ENCODE measurements around the gene LCK. TPM values are rescaled to one million over a fixed set of nuclear protein-coding genes. Genes with fewer than 3 reads are reported as not detected.
"Not testable (repeated sequence)": the region's sequence is repeated elsewhere in the genome, so short reads cannot be mapped to it uniquely, and the experiment has no call there.

The LCK gene
- total RNA-seq, 1 experiment from 2014 or later: not detected

DNA sequence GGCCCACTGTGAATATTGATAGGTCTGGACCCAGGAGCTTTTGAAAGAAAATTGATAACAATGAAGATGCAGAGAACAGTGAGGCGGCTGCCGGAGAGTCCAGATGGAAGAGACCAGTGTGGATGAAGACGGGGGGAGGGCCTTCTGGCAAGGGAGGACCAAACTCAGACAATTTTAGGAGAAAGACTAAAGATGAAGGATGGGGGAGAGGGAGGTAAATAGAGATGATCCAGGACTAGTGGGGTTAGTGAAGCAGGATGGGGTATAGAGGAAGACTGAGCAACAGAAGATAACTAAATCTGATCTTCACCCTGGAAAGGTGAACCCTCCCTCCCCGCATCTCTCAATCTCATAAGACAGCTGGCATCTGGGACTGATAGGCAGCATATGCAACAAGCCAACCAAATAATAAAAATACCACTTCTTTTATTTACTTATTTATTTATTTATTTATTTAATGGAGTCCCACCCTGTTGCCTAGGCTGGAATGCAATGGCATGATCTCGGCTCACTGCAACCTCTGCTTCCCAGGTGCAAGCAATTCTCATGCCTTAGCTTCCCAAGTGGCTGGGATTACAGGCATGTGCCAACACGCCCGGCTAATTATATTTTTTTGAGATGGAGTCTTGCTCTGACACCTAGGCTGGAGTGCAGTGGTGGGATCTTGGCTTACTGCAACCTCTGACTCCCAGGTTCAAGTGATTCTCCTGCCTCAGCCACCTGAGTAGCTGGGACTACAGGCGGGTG is 18.3 kb upstream of the LCK start:
- in situ Hi-C loops (cut with HindIII; ENCODE audit: low pct_unique_long_range_greater_than_20kb, low sequenced_read_pairs): no loop called here
- no peak for DNase-seq (ENCODE audit: low read depth, low spot score)

DNA sequence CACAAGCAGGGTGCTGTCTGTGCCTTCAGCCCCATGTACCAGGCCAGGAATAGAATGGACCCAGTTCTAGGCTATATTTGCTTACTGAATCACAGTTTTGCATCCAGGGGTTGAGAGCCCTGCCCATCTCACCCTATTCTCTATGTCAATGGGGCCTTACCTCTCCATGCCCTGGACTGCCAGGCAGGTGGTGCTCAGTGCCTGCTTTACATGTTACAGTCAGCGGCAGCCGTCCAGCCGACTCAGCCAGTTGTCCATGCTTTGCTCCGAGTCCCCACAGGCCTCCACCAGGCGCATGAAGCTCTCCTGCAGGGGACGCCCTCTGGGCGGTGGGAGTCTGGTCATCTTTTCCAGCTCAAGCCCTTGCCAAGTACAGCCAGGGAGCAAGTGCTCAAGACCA is 16.3 kb upstream of the LCK start:
- DNase-seq (ENCODE audit: low read depth, low spot score): no peak
- in situ Hi-C loops (cut with HindIII; ENCODE audit: low pct_unique_long_range_greater_than_20kb, low sequenced_read_pairs): no loop called here

DNA sequence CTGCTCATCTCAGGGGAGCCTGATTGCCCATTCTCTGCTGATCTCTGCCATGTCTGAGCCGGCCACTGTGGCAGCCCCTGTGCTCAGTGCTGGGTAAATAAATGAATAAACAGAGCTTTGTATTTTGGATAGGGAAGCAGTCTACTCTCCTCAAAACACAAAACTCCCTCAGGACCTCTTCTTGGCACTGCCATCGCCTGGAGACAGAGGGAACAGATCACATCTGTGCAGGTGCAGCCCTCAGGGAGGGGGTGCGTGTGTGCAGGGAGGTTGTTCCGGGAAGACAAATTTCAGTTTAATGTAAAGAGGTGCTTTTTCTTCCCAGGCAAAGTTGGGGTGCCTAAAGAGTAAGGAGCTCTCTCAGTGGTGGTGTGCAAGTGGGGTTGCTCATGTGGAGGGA is 11.7 kb upstream of the LCK start:
- DNase-seq (ENCODE audit: low read depth, low spot score): peak; percentile 62
- in situ Hi-C loops (cut with HindIII; ENCODE audit: low pct_unique_long_range_greater_than_20kb, low sequenced_read_pairs): no loop called here

DNA sequence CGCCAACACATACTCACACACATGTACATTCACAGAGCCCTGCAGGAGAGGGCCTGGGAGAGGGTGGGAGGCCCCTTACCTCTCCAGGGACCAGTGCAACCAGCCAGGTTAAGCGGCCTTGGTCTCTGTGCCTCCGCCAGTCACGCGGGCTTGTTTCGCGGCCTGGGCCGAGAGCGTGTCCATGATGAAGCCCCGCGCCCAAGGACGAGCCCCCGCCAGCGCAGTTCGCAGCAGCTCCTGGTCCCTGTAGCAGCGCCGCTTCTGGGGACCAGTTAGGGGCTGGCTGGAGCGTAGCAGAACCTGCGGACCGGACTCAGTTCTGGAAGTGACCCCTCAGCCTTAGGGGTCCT is 11.3 kb upstream of the LCK start:
- in situ Hi-C loops (cut with HindIII; ENCODE audit: low pct_unique_long_range_greater_than_20kb, low sequenced_read_pairs): no loop called here
- no peak for DNase-seq (ENCODE audit: low read depth, low spot score)

DNA sequence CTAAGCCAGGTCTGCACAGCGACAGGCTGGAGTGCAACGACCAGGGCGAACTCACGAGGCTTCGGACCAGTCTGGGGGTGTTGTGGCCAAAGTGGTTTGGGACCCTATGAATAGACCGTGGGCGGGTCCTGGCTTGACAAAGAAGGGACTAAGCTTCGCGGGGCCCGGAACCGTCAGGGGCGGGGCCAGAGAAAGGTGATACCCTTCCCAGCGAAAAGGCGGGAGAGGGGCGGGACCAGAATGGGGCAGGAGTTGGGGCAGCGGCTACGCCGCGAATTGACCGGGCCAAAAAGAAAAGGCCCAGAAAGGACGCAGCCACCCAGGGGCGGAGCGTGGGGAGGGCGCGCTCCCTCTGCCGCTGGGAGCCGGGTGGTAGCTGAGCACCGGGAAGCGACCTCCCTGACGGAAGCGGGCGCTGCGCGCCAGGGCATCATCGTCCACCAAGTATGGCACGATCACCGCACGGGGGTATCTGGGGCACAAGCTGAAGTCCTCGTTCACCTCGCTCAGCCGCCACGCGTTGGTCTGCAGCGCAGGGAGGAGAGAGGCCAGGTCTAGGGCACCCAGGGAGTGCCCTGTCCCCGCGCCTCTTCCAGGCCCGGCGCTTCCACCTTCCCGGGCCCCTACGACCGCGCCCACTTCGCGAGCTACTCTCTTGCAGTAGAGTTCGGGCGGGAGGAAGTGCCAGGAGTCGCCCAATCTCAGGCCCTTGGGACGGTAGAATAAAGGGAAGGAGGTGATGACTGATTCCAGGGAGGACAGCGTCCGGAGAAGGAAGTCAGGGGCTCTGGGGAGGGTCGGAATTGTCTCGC is 10.7 kb upstream of the LCK start:
- DNase-seq (ENCODE audit: low read depth, low spot score): peak; percentile 77
- in situ Hi-C loops (cut with HindIII; ENCODE audit: low pct_unique_long_range_greater_than_20kb, low sequenced_read_pairs): no loop called here

DNA sequence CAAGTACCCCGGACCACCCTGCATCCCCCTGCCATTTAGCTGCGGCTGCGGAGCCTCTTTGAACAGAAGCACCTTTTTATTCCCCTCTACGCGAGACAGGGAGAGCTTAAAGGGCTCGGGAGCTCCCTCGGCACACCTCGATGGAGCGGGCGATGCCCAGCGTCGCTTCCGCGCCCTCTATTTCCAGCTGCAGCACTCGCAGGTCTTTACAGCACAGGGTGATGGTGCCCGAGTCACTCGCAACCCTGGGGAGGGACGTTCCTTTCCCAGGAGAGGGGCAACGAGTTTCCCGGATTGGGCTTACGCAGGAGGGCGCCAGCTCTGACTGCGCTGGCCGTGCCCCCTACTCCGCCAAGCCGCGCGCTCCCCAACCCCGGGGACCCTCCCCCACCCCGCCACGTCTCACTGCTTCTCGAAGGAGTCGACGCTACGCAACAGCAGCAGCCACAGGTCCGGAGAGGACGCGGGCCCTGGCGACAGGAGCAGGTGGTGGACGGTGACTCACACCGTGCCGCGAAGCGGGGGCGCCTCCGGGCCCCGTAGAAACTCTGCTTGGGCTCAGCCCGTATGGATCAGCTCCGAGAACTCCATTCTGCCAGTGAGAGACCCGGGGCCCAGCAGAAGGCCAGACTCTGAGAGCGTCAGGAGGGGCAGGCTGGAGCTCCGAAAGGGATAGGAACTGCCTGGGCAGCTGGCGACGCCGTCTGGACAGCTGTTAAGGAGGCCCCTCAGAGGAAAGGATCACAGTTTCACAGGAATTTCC is 9.9 kb upstream of the LCK start:
- in situ Hi-C loops (cut with HindIII; ENCODE audit: low pct_unique_long_range_greater_than_20kb, low sequenced_read_pairs): no loop called here
- no peak for DNase-seq (ENCODE audit: low read depth, low spot score)

DNA sequence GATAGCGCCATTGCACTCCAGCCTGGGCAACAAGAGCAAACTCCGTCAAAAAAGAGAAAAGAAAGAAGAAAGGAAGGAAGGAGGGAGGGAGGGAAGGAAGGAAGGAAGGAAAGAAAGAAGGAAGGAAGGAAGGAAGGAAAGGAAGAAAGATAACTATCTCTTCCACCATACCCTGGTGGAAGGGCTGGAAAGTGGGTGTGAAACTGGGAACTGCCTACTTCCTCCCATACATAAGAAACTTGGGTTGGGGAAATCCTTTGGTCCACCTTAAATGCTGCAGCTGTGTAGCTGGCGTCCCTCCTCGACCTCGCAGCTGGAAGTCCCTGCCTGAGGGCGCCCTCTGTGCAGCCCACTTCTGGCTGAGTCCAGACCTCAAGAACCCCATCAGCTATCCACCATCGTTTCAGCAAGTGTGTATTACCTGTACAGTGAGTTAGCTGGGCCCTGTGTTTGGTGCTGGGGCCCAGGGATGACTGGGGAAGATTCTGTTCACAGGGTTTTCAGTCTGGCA is 8.7 kb upstream of the LCK start:
- DNase-seq (ENCODE audit: low read depth, low spot score): peak; percentile 55
- in situ Hi-C loops (cut with HindIII; ENCODE audit: low pct_unique_long_range_greater_than_20kb, low sequenced_read_pairs): no loop called here

DNA sequence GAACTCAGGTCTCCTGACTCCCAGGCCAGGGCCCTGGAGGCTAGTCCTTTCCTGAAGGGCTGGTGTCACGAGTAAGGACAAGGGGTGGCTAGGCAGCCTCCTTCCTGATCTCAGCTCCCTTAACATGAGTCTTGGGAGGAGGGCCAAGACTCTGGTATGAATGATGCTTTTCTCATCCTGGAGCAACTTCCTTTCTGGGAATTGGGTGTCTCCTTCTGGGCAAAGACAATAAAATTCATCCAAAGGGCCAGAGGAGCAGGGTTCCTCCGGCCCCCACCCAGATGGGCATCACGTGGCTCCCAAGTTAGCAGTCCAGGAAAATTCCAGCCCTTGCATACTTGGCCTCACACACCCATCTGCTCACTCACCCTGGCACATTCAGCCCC is 4.2 kb upstream of the LCK start, which contains the start of gene FAM167B:
FAM167B (plus strand) TSS at position 335 of the 386 bp plus-strand sequence. CDS start 200 bp downstream, outside the sequence.
- peak; percentile 98 for DNase-seq (ENCODE audit: low read depth, low spot score)
- in situ Hi-C loops (cut with HindIII; ENCODE audit: low pct_unique_long_range_greater_than_20kb, low sequenced_read_pairs): no loop called here

DNA sequence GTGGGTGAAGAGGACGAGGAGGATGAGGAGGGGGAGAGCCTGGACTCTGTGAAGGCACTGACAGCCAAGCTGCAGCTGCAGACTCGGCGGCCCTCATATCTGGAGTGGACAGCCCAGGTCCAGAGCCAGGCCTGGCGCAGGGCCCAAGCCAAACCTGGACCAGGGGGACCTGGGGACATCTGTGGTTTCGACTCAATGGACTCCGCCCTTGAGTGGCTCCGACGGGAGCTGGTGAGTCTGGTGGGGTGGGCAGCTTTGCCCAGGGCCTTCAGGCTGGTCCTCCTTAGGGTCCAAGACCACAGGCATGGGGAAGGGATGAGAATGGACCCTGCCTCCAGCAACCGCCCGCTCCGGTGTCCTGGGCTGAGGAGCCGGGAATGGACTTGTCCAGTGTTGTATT is 3.6 kb upstream of the LCK start:
- no peak for DNase-seq (ENCODE audit: low read depth, low spot score)
- in situ Hi-C loops (cut with HindIII; ENCODE audit: low pct_unique_long_range_greater_than_20kb, low sequenced_read_pairs): no loop called here

DNA sequence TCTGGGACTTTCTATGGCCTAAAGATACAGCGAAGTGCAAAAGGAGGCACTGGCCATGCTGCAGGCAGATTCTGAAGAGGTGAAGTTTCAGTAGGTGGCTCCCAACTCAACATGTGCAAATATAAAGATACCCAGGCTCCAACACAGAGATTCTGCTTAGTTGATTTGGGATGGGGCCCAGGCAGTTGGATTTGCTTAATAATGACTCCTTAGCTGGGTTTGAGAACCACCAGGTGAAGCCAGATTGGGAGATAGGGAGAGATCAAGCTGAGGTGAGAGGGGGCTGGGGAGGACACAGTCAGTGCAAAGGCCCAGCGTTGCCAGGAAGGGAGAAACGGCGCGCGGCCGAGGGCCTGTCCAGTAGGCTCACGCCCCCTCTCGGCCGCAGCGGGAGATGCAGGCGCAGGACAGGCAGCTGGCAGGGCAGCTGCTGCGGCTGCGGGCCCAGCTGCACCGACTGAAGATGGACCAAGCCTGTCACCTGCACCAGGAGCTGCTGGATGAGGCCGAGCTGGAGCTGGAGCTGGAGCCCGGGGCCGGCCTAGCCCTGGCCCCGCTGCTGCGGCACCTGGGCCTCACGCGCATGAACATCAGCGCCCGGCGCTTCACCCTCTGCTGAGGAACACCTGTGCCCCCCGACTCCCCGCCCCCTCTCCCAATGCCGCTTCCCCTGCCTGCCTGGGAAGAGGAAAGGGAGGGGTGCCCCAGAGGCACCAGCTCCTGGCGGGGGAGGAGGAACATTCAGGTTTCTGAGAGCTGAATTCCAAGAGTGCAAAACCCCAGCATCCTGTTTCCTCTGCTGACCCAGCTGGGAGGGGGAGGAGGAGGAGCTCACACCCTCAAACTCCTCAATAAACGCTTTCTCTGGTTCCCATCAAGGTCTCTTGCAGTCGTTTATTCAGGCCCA is 2.8 kb upstream of the LCK start:
- in situ Hi-C loops (cut with HindIII; ENCODE audit: low pct_unique_long_range_greater_than_20kb, low sequenced_read_pairs): no loop called here
- DNase-seq (ENCODE audit: low read depth, low spot score): peak; percentile 80

DNA sequence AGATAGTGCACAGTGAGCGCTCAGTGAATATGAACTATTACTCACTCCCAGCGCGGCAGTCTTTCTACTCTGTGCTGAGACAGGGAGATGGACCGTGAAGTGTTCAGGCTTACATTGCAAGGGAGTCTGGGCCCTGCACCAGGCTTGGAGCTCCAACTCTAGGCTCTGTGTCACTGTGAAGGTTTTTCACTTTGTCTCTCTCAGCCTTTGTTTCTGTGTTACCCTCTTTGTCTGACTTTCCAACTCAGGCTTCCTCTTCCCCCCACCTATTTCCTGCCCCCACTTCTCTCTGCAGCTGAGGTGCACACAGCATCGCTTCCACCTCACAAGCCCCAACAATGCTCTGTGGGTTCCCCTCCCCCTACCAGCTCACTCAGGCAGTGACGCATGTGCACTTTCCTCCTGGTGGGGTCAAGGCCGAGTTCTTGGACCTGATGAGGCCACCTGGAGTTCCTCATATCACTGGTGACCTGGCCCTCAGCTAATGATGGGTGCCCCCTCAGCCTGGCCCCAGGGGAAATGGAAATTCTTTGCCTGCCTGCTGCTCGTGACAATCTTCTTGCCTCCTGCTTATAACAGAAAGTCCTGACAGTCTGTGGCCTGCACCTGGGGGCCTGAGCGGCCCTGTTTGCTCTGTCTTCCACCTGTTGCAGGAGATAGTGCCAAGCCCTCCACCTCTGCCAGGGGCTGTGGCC is 1.1 kb upstream of the LCK start:
- in situ Hi-C loops (cut with HindIII; ENCODE audit: low pct_unique_long_range_greater_than_20kb, low sequenced_read_pairs): no loop called here
- DNase-seq (ENCODE audit: low read depth, low spot score): no peak

DNA sequence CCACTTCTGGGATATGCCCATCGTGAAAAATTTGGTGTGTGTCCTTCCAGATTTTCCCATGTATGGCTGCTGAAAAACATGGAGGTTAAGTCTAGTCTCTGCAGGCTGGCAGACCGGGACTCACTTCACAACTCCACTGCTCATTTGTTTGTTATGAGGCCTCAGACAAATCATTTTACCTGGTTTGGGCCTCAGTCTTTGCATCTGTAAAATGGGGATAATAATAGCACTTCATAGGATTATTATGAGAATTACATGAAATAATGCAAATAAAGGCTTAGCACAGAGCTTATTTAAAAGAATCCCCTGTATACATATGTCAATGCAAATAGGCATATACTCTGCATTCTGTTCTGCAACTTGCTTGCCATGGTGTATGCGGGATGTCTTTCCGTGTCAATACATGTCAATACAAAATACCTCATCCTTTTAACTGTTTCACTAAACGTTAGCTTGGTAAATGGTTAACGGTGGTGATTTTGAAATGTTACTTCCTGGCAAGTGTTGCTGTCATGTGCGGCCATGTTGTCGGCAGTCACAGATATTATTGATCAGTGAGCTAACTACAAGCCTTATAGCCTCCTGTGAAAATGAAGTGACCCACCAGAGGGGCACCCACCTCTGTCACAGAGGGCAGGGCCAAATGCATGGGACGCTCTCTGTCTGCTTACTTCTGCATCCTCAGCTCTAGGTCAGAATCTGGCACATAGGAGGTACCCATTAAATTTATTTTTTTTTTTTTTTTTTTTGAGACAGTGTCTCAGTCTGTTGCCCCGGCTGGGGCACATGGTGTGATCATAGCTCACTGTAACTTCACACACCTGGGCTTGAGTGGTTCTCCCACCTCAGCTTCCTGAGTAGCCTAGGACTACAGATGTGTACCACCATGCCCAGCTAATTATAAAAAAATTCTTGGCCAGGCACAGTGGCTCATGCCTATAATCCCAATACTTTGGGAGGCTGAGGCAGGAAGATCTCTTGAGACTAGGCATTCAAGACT is 4.3 kb downstream of the LCK start:
- DNase-seq (ENCODE audit: low read depth, low spot score): no peak
- in situ Hi-C loops (cut with HindIII; ENCODE audit: low pct_unique_long_range_greater_than_20kb, low sequenced_read_pairs): no loop called here

DNA sequence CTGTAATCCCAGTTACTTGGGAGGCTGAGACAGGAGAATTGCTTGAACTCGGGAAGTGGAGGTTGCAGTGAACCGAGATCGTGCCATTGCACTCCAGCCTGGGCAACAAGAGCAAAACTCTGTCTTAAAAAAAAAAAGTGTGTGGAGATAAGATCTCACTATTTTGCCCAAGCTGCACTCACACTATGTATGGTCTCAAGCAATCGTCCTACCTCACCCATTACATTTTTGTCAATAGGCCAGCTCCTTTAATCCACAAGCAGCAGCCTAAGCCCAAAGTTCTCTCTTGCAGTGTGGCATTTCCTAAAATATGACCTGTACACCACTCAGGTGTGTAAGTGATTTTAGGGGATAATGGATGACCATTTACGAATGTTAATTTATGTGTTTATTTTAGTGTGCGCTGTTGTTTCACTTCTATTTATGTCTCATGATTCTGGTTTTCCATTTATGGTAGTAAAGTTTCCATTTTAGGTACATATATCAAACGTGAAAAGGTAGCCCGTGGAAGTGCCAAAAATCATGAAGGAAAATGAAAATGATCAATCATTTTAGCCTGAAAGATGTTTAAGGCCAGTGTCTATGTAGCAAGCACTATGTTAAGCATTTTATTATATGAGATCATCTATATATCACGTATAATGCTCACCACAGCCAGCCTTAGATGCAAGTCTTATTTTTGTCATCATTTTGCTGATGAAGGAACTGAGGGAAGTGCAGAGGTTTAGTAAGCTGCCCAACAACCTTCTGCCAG is 5.6 kb downstream of the LCK start:
- in situ Hi-C loops (cut with HindIII; ENCODE audit: low pct_unique_long_range_greater_than_20kb, low sequenced_read_pairs): no loop called here
- no peak for DNase-seq (ENCODE audit: low read depth, low spot score)

DNA sequence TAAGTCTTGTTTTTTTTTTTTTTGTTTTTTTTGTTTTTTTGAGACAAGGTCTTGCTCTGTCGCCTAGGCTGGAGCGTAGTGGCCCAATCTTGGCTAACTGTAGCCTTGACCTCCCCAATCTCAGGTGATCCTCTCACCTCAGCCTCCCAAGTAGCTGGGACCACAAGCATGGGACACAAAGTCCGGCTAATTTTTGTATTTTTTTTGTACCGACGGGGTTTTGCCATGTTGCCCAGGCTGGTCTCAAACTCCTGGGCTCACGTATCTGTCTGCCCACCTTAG is 6.1 kb downstream of the LCK start:
- in situ Hi-C loops (cut with HindIII; ENCODE audit: low pct_unique_long_range_greater_than_20kb, low sequenced_read_pairs): no loop called here
- DNase-seq (ENCODE audit: low read depth, low spot score): no peak

DNA sequence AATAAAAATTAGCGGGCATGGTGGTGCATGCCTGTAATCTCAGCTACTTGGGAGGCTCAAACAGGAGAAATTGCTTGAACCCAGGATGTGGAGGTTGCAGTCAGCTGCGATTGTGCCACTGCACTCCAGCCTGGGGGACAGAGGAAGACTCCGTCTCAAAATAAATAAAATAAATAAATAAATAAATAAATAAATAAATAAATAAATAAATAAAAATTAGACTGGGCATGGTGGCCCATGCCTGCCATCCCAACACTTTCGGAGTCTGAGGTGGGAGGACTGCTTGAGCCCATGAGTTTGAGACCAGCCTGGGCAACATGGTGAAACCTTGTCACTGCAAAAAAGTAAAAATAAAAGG is 12.2 kb downstream of the LCK start:
- in situ Hi-C loops (cut with HindIII; ENCODE audit: low pct_unique_long_range_greater_than_20kb, low sequenced_read_pairs); DNase-seq (ENCODE audit: low read depth, low spot score): not testable (repeated sequence)

Data from SK-MEL-5 (cell line).